T-helper 17 cell (primary cell): ENCODE data around the gene LENEP. TPM values are rescaled to one million over a fixed set of nuclear protein-coding genes. Genes with fewer than 3 reads are reported as not detected.
A peak's percentile ranks its signal among the peaks of the same experiment; 100 is the strongest.

Experiments
- ATAC-seq: fragments of 150-1000 bp; cut with Tn5 transposase; 2 replicates; pipeline ENCODE4 v1.10.0; 2021; ENCODE audit warnings: mild to moderate bottlenecking, moderate library complexity
- DNase-seq, 3 donors: peaks; one replicate each; pipeline versions ENCODE4 v3.0.0 to v3.0.0-alpha.2; 2020 to 2021
- H3K9me3 ChIP-seq: one replicate; pipeline ENCODE4 v1.7.0; 2013; ENCODE audit warnings: low read length, mild to moderate bottlenecking; ENCODE audit not compliant: control insufficient read depth, poor library complexity, severe bottlenecking
- H3K27ac Mint-ChIP-seq: one replicate; pipeline ENCODE4 v1.8.0; 2022; ENCODE audit warnings: mild to moderate bottlenecking, moderate library complexity, mixed read lengths
- H3K27me3 Mint-ChIP-seq: one replicate; pipeline ENCODE4 v1.8.0; 2022; ENCODE audit warnings: mixed read lengths
- H3K36me3 Mint-ChIP-seq: one replicate; pipeline ENCODE4 v1.8.0; 2022; ENCODE audit warnings: low read depth, mixed read lengths
- H3K4me1 Mint-ChIP-seq: one replicate; pipeline ENCODE4 v1.8.0; 2022; ENCODE audit warnings: mild to moderate bottlenecking, mixed read lengths
- H3K4me3 Mint-ChIP-seq: one replicate; pipeline ENCODE4 v1.8.0; 2022; ENCODE audit warnings: mild to moderate bottlenecking, moderate library complexity, mixed read lengths
- total RNA-seq, 4 donors: library from RNA in 2 of 4; stranded (reverse) in 2 of 4; gene quantifications; one replicate each; pipeline ENCODE4 v1.2.3 and lab custom pipeline; 2022 to 2026

The LENEP gene, protein sequence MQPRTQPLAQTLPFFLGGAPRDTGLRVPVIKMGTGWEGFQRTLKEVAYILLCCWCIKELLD
- not detected for total RNA-seq
- total RNA-seq (lab: John Stamatoyannopoulos, UW) = 0 to 0.35 reads per million in 2 donors

DNA sequence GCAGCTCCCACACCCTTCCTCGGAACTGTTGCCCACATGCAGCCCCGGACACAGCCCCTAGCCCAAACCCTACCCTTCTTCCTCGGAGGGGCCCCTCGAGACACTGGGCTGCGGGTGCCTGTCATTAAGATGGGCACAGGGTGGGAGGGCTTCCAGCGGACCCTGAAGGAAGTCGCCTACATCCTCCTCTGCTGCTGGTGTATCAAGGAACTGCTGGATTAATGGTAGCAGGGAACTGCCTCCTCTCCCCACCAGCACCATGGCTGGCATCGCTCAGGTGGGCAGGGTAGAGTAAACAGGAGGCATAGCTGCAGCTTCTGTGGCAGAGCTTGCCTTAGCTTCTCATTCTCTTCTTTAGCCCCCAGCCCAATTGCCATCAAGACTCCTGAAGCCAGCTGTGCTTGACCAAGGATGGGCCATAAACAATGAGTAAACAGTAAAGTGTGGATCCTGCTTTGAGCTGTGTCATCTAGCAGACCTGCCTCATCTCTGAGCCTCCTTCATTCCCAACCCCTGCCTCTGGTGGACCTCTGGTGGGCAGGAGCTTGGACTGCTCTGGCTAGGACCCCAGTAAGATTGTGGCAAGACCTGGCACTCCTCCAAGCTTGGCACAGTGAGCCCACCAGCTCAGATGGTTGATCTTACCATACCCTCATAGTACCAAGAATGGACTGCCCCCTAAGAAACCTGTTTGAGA, at the start of gene LENEP:
LENEP (plus strand) TSS at position 15 of the 697 bp plus-strand sequence; CDS start at position 37, 22 bp downstream.
- DNase-seq = no peak
- Mint-ChIP-seq H3K27ac (no peak within 1 kb of the TSS), H3K4me1 (peaks cover 29% of the 10 kb centered on the region), H3K36me3 (peaks cover 2% of the 10 kb centered on the region), H3K27me3 (no peaks in the 10 kb centered on the region), H3K4me3 (no peak within 1 kb of the TSS)
- H3K9me3 ChIP-seq = no peaks in the 10 kb centered on the region
- no peak for ATAC-seq

DNA sequence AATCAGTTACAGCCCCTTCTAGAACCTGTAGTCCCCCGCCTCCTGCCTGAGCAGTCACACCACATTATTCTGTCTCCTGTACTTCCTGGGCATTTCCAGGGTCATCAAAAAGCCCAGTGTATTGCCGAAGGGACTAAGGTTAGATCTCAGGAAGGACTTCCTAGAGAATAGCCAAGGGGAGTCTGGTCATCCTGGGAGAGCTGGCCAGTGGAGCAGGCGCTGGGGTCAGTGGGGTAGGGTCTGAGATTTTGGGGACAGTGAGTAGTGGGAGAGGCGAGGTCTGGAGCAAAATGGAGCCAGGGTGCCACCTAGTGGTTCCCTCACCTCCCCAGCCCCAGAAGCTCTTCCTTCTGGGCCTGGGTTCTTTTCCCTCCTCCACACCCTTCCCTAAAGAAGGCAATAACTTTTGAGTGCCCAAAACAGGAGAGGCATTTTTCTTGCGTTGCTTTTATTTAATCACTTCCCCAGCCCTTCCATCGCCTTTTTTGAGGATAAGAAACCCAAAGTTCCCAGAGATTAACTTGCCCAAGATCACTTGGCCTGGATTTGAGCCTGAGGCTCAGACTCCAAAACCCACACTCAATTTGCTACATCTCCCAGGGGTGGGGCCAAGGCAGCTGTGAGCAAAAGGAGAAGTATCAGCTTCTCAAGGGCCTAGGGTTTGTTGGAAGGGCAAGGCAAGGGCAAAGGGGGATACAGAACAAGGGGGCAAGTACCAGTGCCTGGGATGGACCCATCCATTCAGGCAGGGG, 49.6 kb upstream of the LENEP start:
- DNase-seq = no peak

DNA sequence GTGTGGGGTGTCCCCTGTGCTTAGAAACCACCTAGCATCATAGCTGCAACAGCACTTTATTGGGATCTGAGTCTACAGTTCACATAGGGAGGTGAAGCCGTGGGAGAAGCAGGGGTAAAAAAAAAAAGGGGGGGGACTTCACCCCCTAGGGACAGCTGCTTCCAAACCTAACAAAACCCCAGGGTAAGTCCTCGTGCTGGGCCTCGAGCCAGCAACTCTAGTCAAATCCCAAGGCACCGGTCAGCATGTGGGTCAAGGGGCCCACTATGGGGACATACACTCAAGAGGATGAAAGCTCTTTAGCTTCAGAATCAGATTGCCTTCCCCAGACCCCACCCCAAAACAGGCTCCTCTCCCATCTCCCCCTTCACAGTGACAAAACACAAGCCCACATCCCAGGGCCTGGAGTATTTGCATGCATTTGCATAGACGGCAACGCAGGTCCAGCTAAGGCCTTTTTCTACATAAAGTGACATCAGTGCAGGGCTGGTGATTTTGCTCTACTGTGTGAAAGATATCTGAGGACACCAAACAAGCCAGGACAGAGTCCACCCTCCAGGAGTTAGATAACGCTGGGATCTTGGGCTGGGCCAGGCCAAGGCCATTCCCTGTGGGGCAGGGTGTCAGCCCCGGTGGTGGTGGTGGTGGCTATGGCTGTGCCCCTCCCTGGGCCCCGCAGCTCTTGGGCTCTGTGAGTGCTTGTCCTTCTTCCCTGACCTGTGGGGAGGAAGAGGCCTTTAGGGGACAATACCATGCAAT, 48.8 kb upstream of the LENEP start:
- ATAC-seq = no peak
- H3K27ac Mint-ChIP-seq = peak overlapping the region; percentile 100
- no peaks in the 10 kb centered on the region for H3K9me3 ChIP-seq
- H3K4me1 Mint-ChIP-seq = peaks cover 64% of the 10 kb centered on the region
- H3K36me3 Mint-ChIP-seq = peaks cover 7% of the 10 kb centered on the region
- no peaks in the 10 kb centered on the region for H3K27me3 Mint-ChIP-seq
- H3K4me3 Mint-ChIP-seq = peak overlapping the region; percentile 99
- DNase-seq = no peak

More for the DNA sequence above, 49.6 kb upstream of the LENEP start:
- no peaks in the 10 kb centered on the region for H3K9me3 ChIP-seq
- Mint-ChIP-seq H3K27ac (peak overlapping the region; percentile 100), H3K27me3 (no peaks in the 10 kb centered on the region), H3K36me3 (peaks cover 7% of the 10 kb centered on the region), H3K4me1 (peaks cover 68% of the 10 kb centered on the region), H3K4me3 (peak overlapping the region; percentile 99)
- peak; percentile 22 for ATAC-seq

DNA sequence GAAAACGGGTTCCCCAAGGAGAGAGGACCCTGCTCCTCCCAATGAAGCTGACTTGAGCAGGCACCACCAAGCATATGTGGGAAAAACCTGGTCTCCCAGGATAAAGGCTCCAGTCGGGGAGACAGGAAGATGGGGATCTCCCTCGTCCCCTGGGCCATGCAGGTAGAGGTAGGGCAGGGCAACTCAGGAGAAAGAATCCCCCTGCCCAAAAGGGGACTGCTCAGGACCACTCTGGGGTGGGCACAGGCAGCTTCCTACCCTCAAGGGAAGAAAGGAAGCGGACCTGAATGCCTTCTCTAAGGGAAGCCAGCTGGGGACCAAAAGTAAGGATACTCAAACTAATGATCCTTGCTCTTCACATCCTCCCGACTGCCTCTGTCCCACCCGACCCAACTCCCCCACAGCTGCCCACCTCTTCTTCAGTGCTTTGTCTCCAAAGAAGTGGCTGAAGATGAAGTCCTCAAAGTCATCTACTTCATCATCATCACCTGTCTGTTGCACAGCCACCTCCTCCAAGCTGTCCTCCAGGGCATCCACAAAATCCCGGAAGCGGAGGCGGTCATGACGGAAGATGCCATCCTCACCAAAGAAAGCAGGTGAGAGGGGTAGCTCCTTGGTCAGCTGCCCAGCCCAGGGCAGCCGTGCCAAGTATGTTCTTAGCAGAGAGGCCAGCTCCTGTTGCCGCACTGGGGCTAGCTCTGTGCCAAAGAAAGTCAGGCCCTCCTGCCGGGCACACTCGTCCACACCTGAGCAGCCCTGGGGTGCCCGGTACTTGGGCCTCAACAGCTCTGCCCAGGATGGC, 48.0 kb upstream of the LENEP start:
- Mint-ChIP-seq H3K36me3 (peaks cover 7% of the 10 kb centered on the region), H3K27ac (peak overlapping the region; percentile 100), H3K4me1 (peaks cover 60% of the 10 kb centered on the region), H3K27me3 (no peaks in the 10 kb centered on the region), H3K4me3 (peak overlapping the region; percentile 99)
- DNase-seq = no peak
- ATAC-seq = no peak
- no peaks in the 10 kb centered on the region for H3K9me3 ChIP-seq

DNA sequence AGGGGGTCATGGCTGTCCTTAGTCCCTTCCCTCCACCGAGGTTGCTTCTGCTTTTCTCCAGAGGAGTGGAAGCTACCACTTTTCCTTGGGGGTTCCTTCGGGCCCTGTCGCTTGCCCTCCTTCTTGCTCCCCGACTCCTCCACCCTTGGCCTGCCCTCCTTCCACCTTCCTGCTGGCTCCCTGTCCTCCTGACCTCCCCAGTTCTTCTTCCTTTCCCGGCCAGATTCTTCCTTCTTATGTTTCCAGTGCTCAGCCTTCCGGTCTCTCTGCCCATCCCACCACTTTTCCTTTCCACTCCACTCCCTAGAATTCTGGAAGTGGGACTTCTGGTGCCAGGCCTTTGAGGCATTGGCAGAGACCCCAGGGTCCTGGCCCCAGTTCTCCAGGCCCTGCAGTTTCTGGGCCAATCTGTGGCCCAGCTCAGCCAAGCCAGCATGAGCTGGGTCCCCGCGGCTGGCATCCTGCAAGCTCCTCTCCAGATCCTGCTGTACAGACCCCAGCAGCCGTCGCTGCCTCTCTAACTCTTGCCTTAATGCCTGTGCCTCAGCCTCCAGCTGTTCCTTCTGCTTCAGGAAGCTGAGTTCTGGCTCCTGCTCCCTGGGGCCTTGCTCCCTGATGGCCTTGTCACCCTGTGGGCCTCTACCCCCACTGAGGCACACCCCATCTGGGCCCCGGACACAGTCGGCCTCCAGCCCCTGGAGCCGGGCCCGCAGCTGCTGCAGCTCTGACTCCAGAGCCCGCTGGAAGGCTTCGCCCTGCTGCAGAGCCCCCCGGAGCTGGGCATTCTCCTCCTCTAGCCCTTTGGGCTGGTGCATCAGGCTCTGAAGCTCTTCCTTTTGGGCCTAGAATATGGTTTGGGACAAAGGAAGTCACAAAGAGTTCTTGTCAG, 47.2 kb upstream of the LENEP start:
- no peaks in the 10 kb centered on the region for H3K9me3 ChIP-seq
- DNase-seq (no peak), ATAC-seq (no peak)
- peaks cover 59% of the 10 kb centered on the region for H3K4me1 Mint-ChIP-seq
- peaks cover 10% of the 10 kb centered on the region for H3K36me3 Mint-ChIP-seq
- H3K27ac Mint-ChIP-seq = peak overlapping the region; percentile 100
- peak overlapping the region; percentile 86 for H3K4me3 Mint-ChIP-seq
- no peaks in the 10 kb centered on the region for H3K27me3 Mint-ChIP-seq

DNA sequence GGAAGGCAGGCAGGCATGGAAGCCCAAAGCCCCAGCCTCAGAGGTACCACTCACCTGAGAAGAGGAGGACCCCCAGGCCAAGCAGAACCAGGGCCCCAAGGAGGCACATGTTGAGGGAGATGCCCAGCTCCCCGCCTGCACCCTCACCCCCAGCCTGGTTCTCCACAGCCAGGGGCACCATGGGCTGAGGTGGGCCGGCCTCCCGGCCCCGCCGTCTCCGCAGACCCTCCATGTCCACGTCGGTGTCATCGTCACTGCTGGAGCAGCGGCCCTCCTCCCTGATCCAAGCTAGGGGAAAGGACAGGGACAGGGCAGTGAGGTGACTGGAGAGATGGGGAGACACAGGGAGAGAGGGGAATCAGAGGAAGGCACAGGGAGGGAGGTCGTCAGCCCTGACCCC, 45.3 kb upstream of the LENEP start:
- Mint-ChIP-seq H3K27ac (peak overlapping the region; percentile 100), H3K4me1 (peaks cover 57% of the 10 kb centered on the region), H3K36me3 (peaks cover 15% of the 10 kb centered on the region), H3K4me3 (peak overlapping the region; percentile 83), H3K27me3 (no peaks in the 10 kb centered on the region)
- no peaks in the 10 kb centered on the region for H3K9me3 ChIP-seq
- no peak for ATAC-seq
- no peak for DNase-seq

GRCh38 chr1:154951901-154952657, 41.3 kb upstream of the LENEP start:
- ATAC-seq = peak; percentile 46
- peak; percentile 64 to 71 (median 64) for DNase-seq
- H3K4me1 Mint-ChIP-seq = peaks cover 64% of the 10 kb centered on the region

DNA sequence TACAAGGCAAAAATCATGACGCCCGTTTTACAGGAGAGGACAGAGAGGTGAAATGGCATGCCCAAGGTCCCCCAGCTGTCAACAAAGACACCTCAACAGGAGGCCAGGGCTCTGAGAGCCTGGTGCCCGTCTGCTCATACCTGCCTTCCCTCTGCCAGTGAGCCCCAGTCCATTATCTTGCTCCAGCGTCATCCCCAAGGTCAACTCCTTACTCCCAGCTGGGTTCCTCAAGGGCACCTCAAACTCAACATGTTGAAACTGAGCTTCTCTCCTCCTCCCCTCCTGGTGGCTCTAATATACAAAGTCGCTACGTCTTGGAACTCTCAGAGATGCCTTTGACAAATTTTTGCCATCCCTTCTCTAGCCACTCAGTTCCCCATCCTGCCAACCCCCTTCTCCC, 40.7 kb upstream of the LENEP start:
- H3K36me3 Mint-ChIP-seq = peaks cover 12% of the 10 kb centered on the region

More at GRCh38 chr1:154951901-154952657, 41.3 kb upstream of the LENEP start:
- H3K9me3 ChIP-seq = no peaks in the 10 kb centered on the region
- Mint-ChIP-seq H3K4me3 (peak overlapping the region; percentile 99), H3K27me3 (no peaks in the 10 kb centered on the region), H3K27ac (peak overlapping the region; percentile 100), H3K36me3 (peaks cover 12% of the 10 kb centered on the region)

GRCh38 chr1:154953611-154954038, 39.8 kb upstream of the LENEP start:
- no peak for ATAC-seq
- Mint-ChIP-seq H3K27me3 (no peaks in the 10 kb centered on the region), H3K4me3 (peak overlapping the region; percentile 99), H3K4me1 (peaks cover 58% of the 10 kb centered on the region), H3K36me3 (peaks cover 12% of the 10 kb centered on the region), H3K27ac (peak overlapping the region; percentile 100)
- H3K9me3 ChIP-seq = no peaks in the 10 kb centered on the region
- no peak for DNase-seq

More for the DNA sequence above, 40.7 kb upstream of the LENEP start:
- H3K9me3 ChIP-seq = no peaks in the 10 kb centered on the region
- DNase-seq (no peak), ATAC-seq (no peak)
- Mint-ChIP-seq H3K4me3 (peak overlapping the region; percentile 99), H3K27ac (peak overlapping the region; percentile 100), H3K27me3 (no peaks in the 10 kb centered on the region), H3K4me1 (peaks cover 62% of the 10 kb centered on the region)

DNA sequence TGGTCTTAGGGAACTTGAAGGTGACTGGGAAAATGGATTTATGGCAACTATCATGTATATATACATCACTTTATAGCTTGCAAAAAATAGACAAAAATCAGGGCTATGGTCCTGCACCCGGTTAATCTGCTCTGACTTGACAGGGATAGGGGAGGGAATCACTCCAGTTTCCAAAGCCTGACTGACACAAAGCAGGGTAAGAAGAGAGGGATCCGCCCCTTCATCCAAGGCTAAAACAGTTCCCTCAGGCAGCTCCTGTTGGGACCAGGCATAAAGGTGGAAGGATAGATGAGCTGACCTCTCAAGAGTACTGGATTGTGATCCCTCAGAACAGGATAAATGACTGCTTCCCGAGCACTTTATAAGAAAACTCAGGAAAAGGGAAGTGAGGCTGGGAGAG, 38.8 kb upstream of the LENEP start:
- Mint-ChIP-seq H3K27ac (peak overlapping the region; percentile 100), H3K4me1 (peaks cover 60% of the 10 kb centered on the region), H3K27me3 (no peaks in the 10 kb centered on the region), H3K36me3 (peaks cover 12% of the 10 kb centered on the region), H3K4me3 (peak overlapping the region; percentile 99)
- ATAC-seq = no peak
- DNase-seq = no peak
- no peaks in the 10 kb centered on the region for H3K9me3 ChIP-seq

DNA sequence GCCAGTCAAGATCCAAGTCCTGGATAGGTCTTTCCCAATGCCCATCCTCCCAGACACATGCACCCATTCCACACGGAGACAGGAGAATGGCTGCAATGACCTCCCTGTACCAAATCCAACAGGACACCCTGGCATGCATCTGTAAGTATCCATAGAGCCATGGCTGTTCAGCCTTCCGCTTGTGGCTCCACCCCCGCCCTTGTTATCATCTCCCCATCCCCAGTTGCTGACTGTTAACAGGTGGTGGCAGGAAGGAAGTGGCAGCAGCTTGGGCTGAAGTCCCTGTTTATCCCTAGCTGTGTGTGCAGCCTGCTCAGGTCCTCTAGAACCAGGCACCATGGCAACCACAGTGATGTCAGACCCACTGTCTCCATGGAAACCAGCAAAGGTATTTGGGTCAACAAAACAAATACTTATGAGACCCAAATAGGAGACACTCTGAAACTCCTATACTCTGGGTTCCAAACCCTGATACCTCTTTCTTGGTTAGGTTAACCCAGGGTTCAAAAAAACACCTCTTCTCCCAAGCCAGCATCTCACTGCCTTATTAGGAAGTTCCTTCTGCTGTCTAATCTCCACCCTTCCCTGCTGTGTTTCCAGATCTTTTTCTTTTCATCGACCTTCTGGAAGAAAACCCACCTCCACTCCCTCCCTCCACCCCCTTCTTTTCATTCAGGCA, 38.2 kb upstream of the LENEP start:
- DNase-seq (peak; percentile 79 to 92 (median 88)), ATAC-seq (peak; percentile 82)
- peak overlapping the region; percentile 100 for H3K27ac Mint-ChIP-seq
- H3K4me1 Mint-ChIP-seq = peaks cover 63% of the 10 kb centered on the region
- no peaks in the 10 kb centered on the region for H3K9me3 ChIP-seq
- peaks cover 12% of the 10 kb centered on the region for H3K36me3 Mint-ChIP-seq
- peak overlapping the region; percentile 99 for H3K4me3 Mint-ChIP-seq
- H3K27me3 Mint-ChIP-seq = no peaks in the 10 kb centered on the region
